Activated T-cell treated with anti-CD3 and anti-CD28 coated beads for 1 hour (primary cell): ENCODE measurements around the gene CLDN24.

Source experiments
- DNase-seq: peaks from one replicate; pipeline ENCODE4 v3.0.0-alpha.2; 2020; ENCODE audit warnings: low read depth

CLDN24 gene

GRCh38 chr4:183322326-183322725 lies at the start of gene CLDN24:
CLDN24 (minus strand) TSS chr4:183322426; CDS start chr4:183322426, 0 bp downstream.
- no peak for DNase-seq

- no peak for DNase-seq
These were observed 48.6 kb upstream of the CLDN24 start for GRCh38 chr4:183370786-183371185.

GRCh38 chr4:183369073-183369472 lies 46.8 kb upstream of the CLDN24 start:
- no peak for DNase-seq

- no peak for DNase-seq
These were observed 44.1 kb upstream of the CLDN24 start for GRCh38 chr4:183366206-183366835.

- no peak for DNase-seq
These were observed 41.8 kb upstream of the CLDN24 start for GRCh38 chr4:183364025-183364424.

GRCh38 chr4:183362916-183363542 lies 40.8 kb upstream of the CLDN24 start:
- no peak for DNase-seq

GRCh38 chr4:183362036-183362435 lies 39.8 kb upstream of the CLDN24 start:
- DNase-seq, result no peak

- DNase-seq, result no peak
These were observed 38.1 kb upstream of the CLDN24 start for GRCh38 chr4:183360161-183360919.

GRCh38 chr4:183358215-183358755 lies 36.1 kb upstream of the CLDN24 start:
- DNase-seq, result no peak

GRCh38 chr4:183356931-183357675 lies 34.9 kb upstream of the CLDN24 start:
- DNase-seq, result no peak

GRCh38 chr4:183356173-183356830 lies 34.1 kb upstream of the CLDN24 start:
- no peak for DNase-seq

GRCh38 chr4:183355405-183355804 lies 33.2 kb upstream of the CLDN24 start:
- DNase-seq, result no peak

- DNase-seq, result no peak
These were observed 32.0 kb upstream of the CLDN24 start for GRCh38 chr4:183354219-183354618.

GRCh38 chr4:183353557-183353956 lies 31.3 kb upstream of the CLDN24 start:
- DNase-seq, result no peak

GRCh38 chr4:183352546-183352945 lies 30.3 kb upstream of the CLDN24 start:
- no peak for DNase-seq

- no peak for DNase-seq
These were observed 28.3 kb upstream of the CLDN24 start for GRCh38 chr4:183350317-183351071.

- DNase-seq, result no peak
These were observed 27.4 kb upstream of the CLDN24 start for GRCh38 chr4:183349673-183350072.

GRCh38 chr4:183348706-183349659 lies 26.8 kb upstream of the CLDN24 start:
- DNase-seq, result no peak

GRCh38 chr4:183348136-183348535 lies 25.9 kb upstream of the CLDN24 start:
- DNase-seq, result no peak

- no peak for DNase-seq
These were observed 25.3 kb upstream of the CLDN24 start for GRCh38 chr4:183347566-183347965.
